Measurements from ENCODE around the gene KIAA1143.

The KIAA1143 gene

DNA sequence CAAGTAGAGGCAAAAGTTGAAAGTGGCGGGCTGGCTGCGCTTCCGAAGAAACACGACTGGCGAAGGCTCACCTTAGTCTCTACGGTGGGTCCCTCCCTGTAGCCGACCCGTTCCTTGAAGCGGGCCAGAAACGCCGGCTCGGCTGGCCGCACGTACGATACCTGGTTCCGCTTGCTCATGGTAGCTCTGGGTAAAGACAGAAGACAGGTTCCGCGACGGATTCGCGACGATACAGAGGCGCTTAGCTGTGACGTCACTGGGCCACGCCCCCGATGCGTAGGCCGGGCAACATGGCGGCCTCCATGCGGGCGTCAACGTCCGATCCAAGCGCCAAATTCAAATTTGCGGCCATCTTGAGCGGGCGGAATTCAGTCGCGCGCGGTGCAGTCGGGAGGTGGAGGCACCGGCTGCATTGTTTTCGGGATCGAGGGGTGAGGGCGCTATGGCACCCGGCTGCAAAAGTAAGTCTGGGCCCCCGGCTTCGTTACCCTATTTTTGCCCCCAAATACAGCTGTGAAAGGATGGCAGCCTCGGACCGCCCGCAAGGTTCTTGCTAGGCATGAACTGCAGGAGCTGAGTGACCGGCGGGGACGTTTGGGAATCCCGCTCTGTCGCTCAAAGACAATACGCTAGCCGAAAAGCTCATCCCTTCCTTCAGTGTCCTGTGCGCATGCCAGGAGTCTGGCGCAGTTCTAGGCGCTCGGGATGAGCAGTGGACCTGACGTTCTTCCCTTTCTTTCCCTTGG is at the start of gene KIAA1143, which contains the start of gene KIF15:
Gene KIAA1143, minus strand, starts transcription at position 196 of the 746 bp plus-strand sequence. Its CDS starts 17 bp downstream, at position 179.
Gene KIF15, plus strand, starts transcription at position 371 of the 746 bp plus-strand sequence. Its CDS starts 72 bp downstream, at position 443.
- peak; percentile 95 to 96 for DNase-seq (ENCODE audit: low read depth in 2 of 2)

- no peak for DNase-seq (ENCODE audit: low read depth in 2 of 2)
Observed at GRCh38 chr3:44805960-44806359, 44.5 kb upstream of the KIAA1143 start.

DNA sequence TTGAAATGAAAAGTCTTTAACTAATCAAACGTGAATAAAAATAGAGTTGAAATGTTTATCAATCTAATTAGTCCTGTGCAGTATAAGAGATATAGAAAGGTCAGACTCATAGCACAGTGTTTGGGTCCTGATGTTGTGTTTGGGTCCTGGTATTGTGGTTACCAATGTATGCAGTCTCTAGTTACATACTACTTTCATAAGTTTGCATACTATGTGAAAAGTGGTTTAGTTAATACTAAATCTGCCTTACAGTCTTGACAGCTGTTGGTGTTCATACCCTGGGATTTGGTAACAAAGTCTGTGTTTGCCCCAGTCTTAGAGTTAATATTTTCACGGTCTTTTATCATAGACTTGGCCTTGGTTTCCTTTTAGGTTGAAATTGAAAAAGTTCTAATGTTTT is 41.9 kb upstream of the KIAA1143 start:
- DNase-seq (ENCODE audit: low read depth in 2 of 2), result no peak

- no peak for DNase-seq (ENCODE audit: low read depth in 2 of 2)
Observed at GRCh38 chr3:44802011-44802410, 40.6 kb upstream of the KIAA1143 start.

DNA sequence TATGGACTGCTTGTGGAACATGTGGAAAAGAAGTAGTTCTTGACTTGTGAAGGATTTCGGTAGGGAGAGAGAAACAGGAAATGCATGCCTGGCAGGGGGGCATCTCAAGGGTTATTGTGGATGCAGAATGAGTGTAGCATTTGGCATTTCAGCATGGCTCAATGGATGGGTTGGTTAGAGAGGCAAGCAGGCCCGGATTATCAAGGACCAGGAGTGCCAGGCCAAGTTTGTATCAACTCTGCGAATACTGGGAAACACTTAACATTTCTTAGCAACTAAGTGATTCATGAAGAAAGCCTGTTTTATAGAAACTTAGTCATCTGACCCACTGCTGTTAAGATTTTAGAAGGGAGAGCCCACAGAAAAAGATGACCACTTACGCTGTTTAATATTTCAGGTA is 33.8 kb upstream of the KIAA1143 start:
- DNase-seq (ENCODE audit: low read depth in 2 of 2), result no peak

GRCh38 chr3:44782891-44783290 is 21.5 kb upstream of the KIAA1143 start:
- no peak for DNase-seq (ENCODE audit: low read depth in 2 of 2)

DNA sequence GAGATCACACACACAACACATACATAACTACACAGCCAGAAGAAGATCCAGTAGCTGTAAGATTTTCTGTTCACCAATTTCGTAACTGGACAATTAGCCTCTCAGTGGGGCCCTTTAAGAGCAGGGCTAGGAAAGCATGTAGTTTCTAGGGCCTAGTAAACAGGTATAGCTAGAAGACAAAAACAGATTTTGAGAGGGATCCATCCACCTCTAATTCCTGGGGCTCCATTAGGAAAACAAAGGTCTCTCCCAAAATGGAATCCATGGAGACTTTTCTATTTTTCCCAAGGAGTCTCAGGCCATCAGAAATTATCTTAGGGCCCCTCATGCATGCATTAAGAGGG is 10.7 kb upstream of the KIAA1143 start:
- DNase-seq (ENCODE audit: low read depth in 2 of 2), result no peak

DNA sequence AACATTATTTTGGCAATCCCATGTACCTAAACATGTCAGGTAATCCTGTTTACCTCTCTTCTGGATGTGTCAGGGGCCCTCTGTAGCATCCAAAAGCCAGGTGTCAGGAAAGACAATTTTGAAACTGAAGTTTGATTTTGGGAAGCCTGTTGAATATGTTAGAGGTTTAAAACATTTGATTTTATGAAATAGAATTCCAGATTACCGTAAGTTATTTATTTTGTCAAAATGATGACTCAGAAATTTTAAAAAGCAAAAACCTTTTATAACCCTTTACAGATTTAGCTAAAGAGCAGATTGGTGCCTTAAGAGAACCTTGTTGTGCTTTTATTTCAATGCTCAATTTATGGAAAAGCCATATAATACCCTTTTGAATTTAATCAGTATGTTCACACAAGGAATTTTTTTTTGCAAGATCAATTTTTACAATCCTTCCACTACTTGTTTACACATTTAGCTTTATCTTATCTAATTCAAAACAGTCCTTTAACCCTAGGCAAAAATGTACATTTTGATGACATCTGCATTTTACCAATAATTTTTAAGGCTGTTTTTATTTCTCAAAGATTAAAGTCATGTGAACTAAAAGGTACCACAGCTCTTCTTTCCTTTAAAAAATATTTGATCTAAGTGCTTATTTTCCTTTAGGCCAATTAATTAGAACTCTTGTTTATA is 10.1 kb upstream of the KIAA1143 start:
- no peak for DNase-seq (ENCODE audit: low read depth in 2 of 2)

DNA sequence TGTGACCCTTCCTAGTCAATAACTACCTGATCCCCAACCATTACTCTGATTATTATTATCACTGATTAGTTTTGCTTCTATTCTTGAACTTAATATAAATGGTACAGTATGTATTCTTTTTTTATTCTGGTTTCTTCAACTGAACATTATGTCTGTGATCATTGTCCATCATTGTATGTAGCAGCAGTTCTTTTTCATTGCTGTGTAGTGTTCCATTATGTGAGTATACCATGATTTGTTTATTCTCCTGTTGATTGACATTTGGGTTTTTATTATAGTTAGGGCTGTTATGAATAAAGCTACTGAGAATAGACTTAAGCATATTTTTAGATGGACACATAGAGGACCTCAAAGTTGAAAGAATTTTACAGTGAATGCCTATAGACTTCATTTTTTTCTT is 2.8 kb upstream of the KIAA1143 start:
- DNase-seq (ENCODE audit: low read depth in 2 of 2), result no peak

DNA sequence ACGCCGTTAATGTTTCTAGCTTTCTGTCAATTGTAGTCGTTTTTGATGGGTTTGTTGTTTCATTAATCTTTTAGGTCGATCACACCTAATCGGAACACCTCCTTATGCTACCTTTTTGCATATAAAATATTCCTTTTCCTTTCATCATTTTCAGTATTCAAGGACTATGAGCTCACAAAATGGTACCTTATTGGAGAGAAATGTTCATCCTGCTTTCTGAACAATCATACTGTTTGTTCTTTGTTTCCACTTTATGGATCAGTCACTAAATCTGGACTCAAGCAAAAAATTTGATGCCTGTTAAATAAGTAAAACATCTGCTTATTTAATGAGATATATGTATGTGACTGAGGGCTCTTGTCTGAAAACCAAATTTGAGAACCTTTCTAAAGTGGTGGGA is 1.3 kb upstream of the KIAA1143 start:
- DNase-seq (ENCODE audit: low read depth in 2 of 2), result no peak

GRCh38 chr3:44762170-44762677 is 805 bp upstream of the KIAA1143 start:
- DNase-seq (ENCODE audit: low read depth in 2 of 2), result no peak

GRCh38 chr3:44761101-44761423 is 357 bp downstream of the KIAA1143 start:
- peak in 1 of 2 donors; percentile 5 for DNase-seq (ENCODE audit: low read depth in 2 of 2)

- DNase-seq (ENCODE audit: low read depth in 2 of 2), result no peak
Observed at GRCh38 chr3:44734646-44735168, 26.7 kb downstream of the KIAA1143 start.

GRCh38 chr3:44729384-44729910 is 32.0 kb downstream of the KIAA1143 start, which contains the start of gene ZNF501:
TSS of gene ZNF501 (plus strand) at chr3:44729635. CDS start at chr3:44734422, 4,787 bp downstream.
- DNase-seq (ENCODE audit: low read depth in 2 of 2), result peak; percentile 78 to 81

GRCh38 chr3:44722103-44722401 is 39.4 kb downstream of the KIAA1143 start:
- no peak for DNase-seq (ENCODE audit: low read depth in 2 of 2)

GRCh38 chr3:44721231-44722102 is 40.0 kb downstream of the KIAA1143 start:
- no peak for DNase-seq (ENCODE audit: low read depth in 2 of 2)

DNA sequence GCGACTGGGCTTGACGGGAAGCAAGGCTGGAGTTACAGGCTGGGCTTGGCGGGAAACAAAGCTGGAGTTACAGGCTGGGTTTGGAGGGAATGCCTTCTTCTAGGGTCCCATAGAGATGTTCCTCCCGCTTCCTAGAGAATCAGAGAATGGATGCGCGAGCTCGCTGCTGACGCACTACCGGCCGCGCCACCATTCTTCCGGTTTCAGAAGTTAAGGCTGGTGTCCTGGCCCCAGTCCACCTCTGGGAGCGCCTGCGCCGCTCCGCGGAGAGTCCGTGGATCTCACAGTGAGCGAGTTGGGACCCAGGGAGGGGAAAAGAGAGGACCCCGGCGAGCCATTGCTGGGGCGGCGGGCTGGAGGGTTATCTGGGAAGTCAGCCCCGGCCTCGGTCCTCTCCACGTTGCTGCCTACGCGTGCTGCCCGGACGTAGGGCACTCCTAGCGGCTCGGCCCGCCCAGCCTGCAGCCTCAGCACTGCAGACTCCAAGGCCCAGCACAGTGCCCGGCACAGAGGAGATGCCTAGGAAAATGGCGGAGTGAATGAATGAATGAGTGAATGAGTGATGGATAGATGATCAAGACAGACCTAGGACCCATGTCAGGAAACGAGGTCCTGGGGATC is 48.9 kb downstream of the KIAA1143 start, which contains the start of gene ZNF502:
Gene ZNF502, plus strand, starts transcription at position 206 of the 621 bp plus-strand sequence. CDS start 7,602 bp downstream, outside the sequence.
- DNase-seq (ENCODE audit: low read depth in 2 of 2), result peak; percentile 46 to 53

All from stimulated activated CD8-positive, alpha-beta memory T cell treated with anti-CD3 and anti-CD28 coated beads, Interleukin-7, amount 100 ng/mL, for 4 hours (primary cell).